HG03575 (cell line): Measurements from ENCODE around the gene PLEKHG2.

Experiments used
- ATAC-seq: cut with Tn5 transposase; IDR thresholded peaks from one replicate; pipeline ENCODE4 v1.9.1; 2021; ENCODE audit not compliant: unreplicated experiment, insufficient number of reproducible peaks, low FRiP score; ENCODE audit errors: extremely low read depth

PLEKHG2 gene

GRCh38 chr19:39471756-39472536 lies 59.5 kb downstream of the PLEKHG2 start:
- ATAC-seq: no peak

GRCh38 chr19:39472746-39473442 lies 60.4 kb downstream of the PLEKHG2 start:
- ATAC-seq: no peak

GRCh38 chr19:39473443-39473960 lies 61.0 kb downstream of the PLEKHG2 start:
- ATAC-seq: no peak

- no peak for ATAC-seq
Measured at GRCh38 chr19:39474139-39474620, 61.7 kb downstream of the PLEKHG2 start.

- no peak for ATAC-seq
Measured at GRCh38 chr19:39475748-39476147, 63.3 kb downstream of the PLEKHG2 start.
